ENCODE measurements around the gene TMIGD1. TPM values are rescaled to one million over a fixed set of nuclear protein-coding genes. Genes with fewer than 3 reads are reported as not detected.

Gene TMIGD1
- total RNA-seq, 1 donor from 2014 or later, result not detected

DNA sequence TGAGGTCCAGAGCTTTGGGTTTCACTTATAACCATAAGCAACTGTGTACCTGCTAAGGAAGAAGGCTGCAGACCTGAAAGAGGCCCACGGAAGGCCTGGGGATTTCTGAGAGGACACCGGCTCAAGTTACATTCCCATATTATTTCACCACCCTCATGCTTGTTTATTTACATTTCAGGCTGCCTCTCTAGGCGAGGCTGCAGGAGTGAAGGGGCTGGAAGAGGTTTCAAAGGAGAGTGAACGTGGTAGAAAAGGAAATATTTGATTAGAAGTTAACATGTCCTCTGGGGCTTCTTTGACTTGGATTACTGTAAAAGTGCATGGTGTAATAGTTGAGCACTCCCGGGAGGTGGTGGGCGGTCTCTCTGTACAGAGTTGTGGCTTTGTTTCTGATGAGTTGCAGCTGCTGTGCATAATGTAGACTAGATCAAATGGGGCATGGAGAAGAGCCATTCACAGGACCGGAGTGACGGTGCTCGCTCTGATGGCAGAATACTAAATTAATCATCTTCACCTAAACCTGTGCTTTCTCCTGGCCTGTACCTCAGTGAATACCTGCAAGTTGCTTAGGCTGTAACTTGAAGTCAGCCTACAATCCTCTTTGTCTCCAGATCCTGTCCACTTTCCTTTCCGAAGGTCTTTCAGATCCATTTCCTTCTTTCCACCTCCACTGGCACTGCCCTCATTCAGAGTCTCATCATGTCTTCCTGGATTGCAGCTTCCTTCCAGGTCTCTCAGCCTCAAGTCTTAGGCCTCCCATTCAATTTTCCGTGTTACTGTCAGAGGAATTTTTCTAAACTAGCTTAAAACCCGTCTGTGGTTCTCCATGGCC lies 43.0 kb upstream of the TMIGD1 start:
- H3K4me3 ChIP-seq (ENCODE audit: insufficient read depth, low read depth, low read length), result no peak overlapping the region
- peak overlapping the region; percentile 28 for H3K27ac Mint-ChIP-seq (ENCODE audit: unreplicated experiment)
- peak overlapping the region; percentile 11 for H3K4me3 Mint-ChIP-seq (ENCODE audit: unreplicated experiment)
- peaks cover 17% of the 10 kb centered on the region for H3K4me1 ChIP-seq (ENCODE audit: insufficient read depth, low read length)
- DNase-seq (ENCODE audit: low read depth), result peak; percentile 70
- no peak for TF ChIP-seq EZH2 (IDR thresholded peaks at IDR 0.05; ENCODE audit: insufficient read depth, low read length)
- TF ChIP-seq, protein P1, sequence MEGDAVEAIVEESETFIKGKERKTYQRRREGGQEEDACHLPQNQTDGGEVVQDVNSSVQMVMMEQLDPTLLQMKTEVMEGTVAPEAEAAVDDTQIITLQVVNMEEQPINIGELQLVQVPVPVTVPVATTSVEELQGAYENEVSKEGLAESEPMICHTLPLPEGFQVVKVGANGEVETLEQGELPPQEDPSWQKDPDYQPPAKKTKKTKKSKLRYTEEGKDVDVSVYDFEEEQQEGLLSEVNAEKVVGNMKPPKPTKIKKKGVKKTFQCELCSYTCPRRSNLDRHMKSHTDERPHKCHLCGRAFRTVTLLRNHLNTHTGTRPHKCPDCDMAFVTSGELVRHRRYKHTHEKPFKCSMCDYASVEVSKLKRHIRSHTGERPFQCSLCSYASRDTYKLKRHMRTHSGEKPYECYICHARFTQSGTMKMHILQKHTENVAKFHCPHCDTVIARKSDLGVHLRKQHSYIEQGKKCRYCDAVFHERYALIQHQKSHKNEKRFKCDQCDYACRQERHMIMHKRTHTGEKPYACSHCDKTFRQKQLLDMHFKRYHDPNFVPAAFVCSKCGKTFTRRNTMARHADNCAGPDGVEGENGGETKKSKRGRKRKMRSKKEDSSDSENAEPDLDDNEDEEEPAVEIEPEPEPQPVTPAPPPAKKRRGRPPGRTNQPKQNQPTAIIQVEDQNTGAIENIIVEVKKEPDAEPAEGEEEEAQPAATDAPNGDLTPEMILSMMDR (IDR thresholded peaks at IDR 0.05; ENCODE audit: insufficient read depth, low read depth, low read length), result no peak
- H3K9ac ChIP-seq (ENCODE audit: low read length), result no peak overlapping the region
- no peaks in the 10 kb centered on the region for H3K27me3 Mint-ChIP-seq (ENCODE audit: low read depth, unreplicated experiment)
- H3K36me3 ChIP-seq (ENCODE audit: insufficient read depth, low read length), result no peaks in the 10 kb centered on the region
- H3K79me2 ChIP-seq (ENCODE audit: insufficient read depth, low read length), result peaks cover 27% of the 10 kb centered on the region
- peak overlapping the region; percentile 49 for H3K4me2 ChIP-seq (ENCODE audit: low read length)
- H3K27me3 ChIP-seq (ENCODE audit: insufficient read depth, low read length), result no peaks in the 10 kb centered on the region
- H3K9me3 Mint-ChIP-seq (ENCODE audit: unreplicated experiment), result no peaks in the 10 kb centered on the region
- H3K36me3 Mint-ChIP-seq (ENCODE audit: low read depth, unreplicated experiment), result no peaks in the 10 kb centered on the region
- no peak overlapping the region for H3K27ac ChIP-seq (ENCODE audit: low read depth, low read length)
- no peaks in the 10 kb centered on the region for H3K9me3 ChIP-seq (ENCODE audit: insufficient read depth, low read depth, low read length)
- no peak for FAIRE-seq
- peaks cover 37% of the 10 kb centered on the region for H3K4me1 Mint-ChIP-seq (ENCODE audit: low read depth, unreplicated experiment)
- peaks cover 20% of the 10 kb centered on the region for H4K20me1 ChIP-seq (ENCODE audit: insufficient read depth, low read length)
- peak overlapping the region; percentile 12 for H2AFZ ChIP-seq (ENCODE audit: low read depth, low read length)

DNA sequence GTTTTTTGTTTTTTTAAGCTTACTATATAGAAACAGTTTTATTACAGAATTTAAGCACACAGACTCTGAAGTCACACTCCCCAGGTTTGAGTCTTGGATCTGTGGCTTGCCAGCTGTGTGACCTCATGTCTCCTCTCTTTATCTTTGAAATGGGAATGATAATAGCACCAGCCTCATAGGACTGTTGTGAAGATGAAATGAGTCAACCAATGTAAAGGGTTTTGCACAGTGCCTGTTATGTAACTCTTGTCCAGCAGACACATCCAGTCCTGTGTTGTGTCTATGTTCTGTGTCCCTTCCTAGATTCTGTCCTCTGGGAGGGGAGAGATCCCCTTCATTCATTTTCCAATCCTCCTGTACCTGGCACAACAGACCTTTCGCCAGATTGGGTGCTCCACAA lies 41.8 kb upstream of the TMIGD1 start:
- H3K4me2 ChIP-seq (ENCODE audit: low read length), result no peak overlapping the region

More for the DNA sequence above, 41.8 kb upstream of the TMIGD1 start:
- no peaks in the 10 kb centered on the region for H3K36me3 Mint-ChIP-seq (ENCODE audit: low read depth, unreplicated experiment)
- H3K9me3 Mint-ChIP-seq (ENCODE audit: unreplicated experiment), result no peaks in the 10 kb centered on the region
- no peak overlapping the region for H2AFZ ChIP-seq (ENCODE audit: low read depth, low read length)
- H3K27ac ChIP-seq (ENCODE audit: low read depth, low read length), result no peak overlapping the region
- FAIRE-seq (no peak), DNase-seq (ENCODE audit: low read depth) (no peak)
- peaks cover 17% of the 10 kb centered on the region for H3K4me1 ChIP-seq (ENCODE audit: insufficient read depth, low read length)
- no peaks in the 10 kb centered on the region for H3K36me3 ChIP-seq (ENCODE audit: insufficient read depth, low read length)
- H3K27me3 ChIP-seq (ENCODE audit: insufficient read depth, low read length), result no peaks in the 10 kb centered on the region
- H3K9me3 ChIP-seq (ENCODE audit: insufficient read depth, low read depth, low read length), result no peaks in the 10 kb centered on the region
- H3K4me3 ChIP-seq (ENCODE audit: insufficient read depth, low read depth, low read length), result no peak overlapping the region
- no peak overlapping the region for H3K9ac ChIP-seq (ENCODE audit: low read length)
- peak overlapping the region; percentile 30 for H3K27ac Mint-ChIP-seq (ENCODE audit: unreplicated experiment)
- H3K79me2 ChIP-seq (ENCODE audit: insufficient read depth, low read length), result peaks cover 15% of the 10 kb centered on the region
- H3K27me3 Mint-ChIP-seq (ENCODE audit: low read depth, unreplicated experiment), result no peaks in the 10 kb centered on the region
- peaks cover 30% of the 10 kb centered on the region for H3K4me1 Mint-ChIP-seq (ENCODE audit: low read depth, unreplicated experiment)
- no peak for TF ChIP-seq EZH2 (IDR thresholded peaks at IDR 0.05; ENCODE audit: insufficient read depth, low read length)
- TF ChIP-seq, protein P1 (IDR thresholded peaks at IDR 0.05; ENCODE audit: insufficient read depth, low read depth, low read length), result no peak
- peaks cover 11% of the 10 kb centered on the region for H4K20me1 ChIP-seq (ENCODE audit: insufficient read depth, low read length)
- no peak overlapping the region for H3K4me3 Mint-ChIP-seq (ENCODE audit: unreplicated experiment)
